Psoas muscle (tissue), 8 donors: Measurements from ENCODE around the gene TRIM38. TPM values are rescaled to one million over a fixed set of nuclear protein-coding genes. Genes with fewer than 3 reads are reported as not detected.

Source experiments
- ATAC-seq, 4 donors: fragments of 200-7000 bp; cut with Tn5 transposase; one replicate each; pipeline ENCODE4 v1.9.1; 2020; ENCODE audit warnings: moderate library complexity in 3 of 4, mild to moderate bottlenecking in 2 of 4
- DNase-seq, 2 donors: peaks; one replicate each; pipeline ENCODE4 v3.0.0-alpha.2; 2020
- H3K27ac ChIP-seq: fragments of 200-600 bp; one replicate; pipeline ENCODE4 v1.8.0; 2022
- H3K27me3 ChIP-seq, 3 donors: fragments of 200-600 bp in 1 of 3; one replicate each; pipeline versions ENCODE4 v1.6.1 to v1.8.0; 2013 to 2022; ENCODE audit warnings: low read length in 2 of 3, mild to moderate bottlenecking in 2 of 3, moderate library complexity in 1 of 3; ENCODE audit not compliant: insufficient read depth in 3 of 3
- H3K36me3 ChIP-seq, 2 donors: fragments of 200-600 bp in 1 of 2; one replicate each; pipeline versions ENCODE4 v1.6.1 to v1.8.0; 2013 to 2022; ENCODE audit warnings: low read depth in 1 of 2, mild to moderate bottlenecking in 1 of 2, moderate library complexity in 1 of 2; ENCODE audit not compliant: insufficient read depth in 1 of 2
- H3K4me1 ChIP-seq: fragments of 200-600 bp; one replicate; pipeline ENCODE4 v1.8.0; 2022
- H3K4me3 ChIP-seq: fragments of 200-600 bp; one replicate; pipeline ENCODE4 v1.8.0; 2022; ENCODE audit warnings: mild to moderate bottlenecking
- H3K9me3 ChIP-seq: fragments of 200-600 bp; one replicate; pipeline ENCODE4 v1.8.0; 2022
- WGBS, 3 donors: extraction: QIAGEN DNeasy Blood & Tissue Kit; methylation state at CpG; one replicate each; pipeline versions ENCODE4 v1.1.6 to v1.1.7; 2013; 5-methylcytosine and 5-hydroxymethylcytosine counted together
- intact Hi-C, 2 donors: fragments of 100-400 bp; cut with DNase I; formaldehyde crosslinking; loops; one replicate each; pipeline versions ENCODE4 v1.11.0 to v1.14.2; 2022
- polyA plus RNA-seq, 3 donors: library from polyadenylated mRNA; stranded (reverse); fragments of 200-250 nt; gene quantifications; one replicate each; pipeline ENCODE4 v1.2.3, GENCODE V29; 2013
- total RNA-seq, 4 donors: library from RNA; stranded (reverse); fragmentation: NEBNext Ultra II Directional in 2 of 4; extraction: Animal tissue kit (Norgen Biotek cat#: 25700) in 2 of 4; gene quantifications; one replicate each; pipeline versions ENCODE4 v1.2.1 to v1.2.4, GENCODE V29; 2021 to 2023
- TF ChIP-seq, protein P1 (sequence below): fragments of 200-600 bp; IDR thresholded peaks from one replicate; pipeline ENCODE4 v1.8.0; 2022; ENCODE audit warnings: antibody characterized with exemption
- donor health status: healthy with polysubstance abuse.
- donor health status: DM: no; HTN: no; CAD: no; lungs with moderate emphysema.
- donor health status: Bipolar disorder and iron deficiency.
- donor health status: healthy.
- donor health status: DM: yes; HTN: yes; CAD: no.
- donor health status: DM: no; HTN: no; CAD: no.
- donor health status: DM: no; HTN: no; CAD: no.
- donor health status: DM: yes; HTN: yes; CAD: no.

TRIM38 gene
- total and polyA plus RNA-seq, 7 donors, result 1.4 to 7.3 (median 4.7) TPM

- H3K4me3 ChIP-seq, result no peak overlapping the region
- no peaks in the 10 kb centered on the region for H3K27me3 ChIP-seq
- intact Hi-C loops, result no loop called here
- H3K27ac ChIP-seq, result no peak overlapping the region
- TF ChIP-seq, protein P1, sequence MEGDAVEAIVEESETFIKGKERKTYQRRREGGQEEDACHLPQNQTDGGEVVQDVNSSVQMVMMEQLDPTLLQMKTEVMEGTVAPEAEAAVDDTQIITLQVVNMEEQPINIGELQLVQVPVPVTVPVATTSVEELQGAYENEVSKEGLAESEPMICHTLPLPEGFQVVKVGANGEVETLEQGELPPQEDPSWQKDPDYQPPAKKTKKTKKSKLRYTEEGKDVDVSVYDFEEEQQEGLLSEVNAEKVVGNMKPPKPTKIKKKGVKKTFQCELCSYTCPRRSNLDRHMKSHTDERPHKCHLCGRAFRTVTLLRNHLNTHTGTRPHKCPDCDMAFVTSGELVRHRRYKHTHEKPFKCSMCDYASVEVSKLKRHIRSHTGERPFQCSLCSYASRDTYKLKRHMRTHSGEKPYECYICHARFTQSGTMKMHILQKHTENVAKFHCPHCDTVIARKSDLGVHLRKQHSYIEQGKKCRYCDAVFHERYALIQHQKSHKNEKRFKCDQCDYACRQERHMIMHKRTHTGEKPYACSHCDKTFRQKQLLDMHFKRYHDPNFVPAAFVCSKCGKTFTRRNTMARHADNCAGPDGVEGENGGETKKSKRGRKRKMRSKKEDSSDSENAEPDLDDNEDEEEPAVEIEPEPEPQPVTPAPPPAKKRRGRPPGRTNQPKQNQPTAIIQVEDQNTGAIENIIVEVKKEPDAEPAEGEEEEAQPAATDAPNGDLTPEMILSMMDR, result no peak
- no peaks in the 10 kb centered on the region for H3K9me3 ChIP-seq
- peaks cover 7 to 80% of the 10 kb centered on the region in 2 donors for H3K36me3 ChIP-seq
- peaks cover 17% of the 10 kb centered on the region for H3K4me1 ChIP-seq
- peak in 1 of 2 donors; percentile 17 for DNase-seq
- ATAC-seq, result peak in 3 of 4 donors; percentile 66 to 84 (median 81)
Measured at GRCh38 chr6:25968769-25969168, 6.2 kb downstream of the TRIM38 start.

GRCh38 chr6:25971187-25971821 lies 8.7 kb downstream of the TRIM38 start:
- no peaks in the 10 kb centered on the region for H3K9me3 ChIP-seq
- DNase-seq, result peak in 1 of 2 donors; percentile 21
- TF ChIP-seq, protein P1, result no peak
- intact Hi-C loops, result no loop called here
- H3K4me1 ChIP-seq, result peaks cover 17% of the 10 kb centered on the region
- peak overlapping the region; percentile 15 for H3K27ac ChIP-seq
- H3K4me3 ChIP-seq, result no peak overlapping the region
- peak; percentile 39 to 72 (median 70) for ATAC-seq
- 95 to 100% (median 97%) methylated on average over 1 of the region's 1 CpG for WGBS, 3 donors
- H3K27me3 ChIP-seq, result no peaks in the 10 kb centered on the region
- peaks cover 12 to 92% of the 10 kb centered on the region in 2 donors for H3K36me3 ChIP-seq

DNA sequence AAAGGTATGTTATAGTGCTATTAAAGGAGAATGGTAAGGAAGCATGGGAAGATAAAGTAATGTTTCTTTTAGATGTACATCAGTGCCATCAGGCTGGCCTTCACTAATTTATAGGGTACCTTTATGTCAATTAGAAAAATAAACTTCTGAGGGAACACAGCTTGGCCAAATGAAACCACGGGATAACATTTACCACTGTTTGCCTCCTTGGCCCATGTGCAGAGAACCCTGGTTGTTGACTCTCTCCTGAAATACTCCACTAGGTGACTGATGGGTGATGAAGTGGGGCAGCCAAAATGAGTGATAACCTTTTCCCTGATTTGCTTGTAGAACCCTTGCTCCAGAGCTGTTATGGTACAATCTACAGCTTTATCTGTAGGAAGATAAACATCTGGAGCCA lies 9.5 kb downstream of the TRIM38 start:
- Histone ChIP-seq H3K9me3 (no peaks in the 10 kb centered on the region), H3K36me3 (peaks cover 13 to 92% of the 10 kb centered on the region in 2 donors), H3K27ac (peak overlapping the region; percentile 15), H3K4me3 (no peak overlapping the region), H3K4me1 (peaks cover 17% of the 10 kb centered on the region), H3K27me3 (no peaks in the 10 kb centered on the region)
- TF ChIP-seq, protein P1, result no peak
- 97 to 100% (median 100%) methylated on average over 1 of the region's 1 CpG for WGBS, 3 donors
- intact Hi-C loops, result no loop called here
- ATAC-seq, result no peak
- no peak for DNase-seq

GRCh38 chr6:25972902-25973301 lies 10.3 kb downstream of the TRIM38 start:
- Histone ChIP-seq H3K4me3 (no peak overlapping the region), H3K9me3 (no peaks in the 10 kb centered on the region), H3K36me3 (peaks cover 15 to 92% of the 10 kb centered on the region in 2 donors), H3K27me3 (no peaks in the 10 kb centered on the region), H3K4me1 (peaks cover 14% of the 10 kb centered on the region), H3K27ac (no peak overlapping the region)
- TF ChIP-seq, protein P1, result no peak
- DNase-seq (no peak), ATAC-seq (no peak)
- intact Hi-C loops, result no loop called here
- 96 to 98% (median 96%) methylated on average over 5 of the region's 5 CpGs for WGBS, 3 donors
